GM23338 (cell line): ENCODE measurements around the gene LRRN1. TPM values are rescaled to one million over a fixed set of nuclear protein-coding genes. Genes with fewer than 3 reads are reported as not detected.

Source experiments
- ATAC-seq: fragments of 200-7000 bp; cut with Tn5 transposase; 3 replicates; pipeline ENCODE4 v1.9.1; 2020
- DNase-seq: peaks from one replicate; pipeline ENCODE4 v3.0.0-alpha.2; 2015; ENCODE audit warnings: low spot score
- H2AFZ ChIP-seq: fragments of 200-600 bp; sonication (generic); 2 replicates; pipeline ENCODE4 v1.8.0; 2016; ENCODE audit warnings: antibody characterized with exemption, mild to moderate bottlenecking, moderate library complexity
- H3F3A ChIP-seq: fragments of 200-600 bp; sonication (generic); replicated peaks from 2 replicates; pipeline ENCODE4 v1.8.0; 2017; ENCODE audit warnings: antibody characterized with exemption, mixed run types, low read depth
- H3K27ac ChIP-seq: fragments of 200-600 bp; sonication (generic); 2 replicates; pipeline ENCODE4 v1.6.1; 2016; ENCODE audit warnings: low read depth
- H3K27me3 ChIP-seq: fragments of 200-600 bp; sonication (generic); 2 replicates; pipeline ENCODE4 v1.8.0; 2016; ENCODE audit warnings: mild to moderate bottlenecking, mixed run types, moderate library complexity; ENCODE audit not compliant: insufficient read depth
- H3K36me3 ChIP-seq: fragments of 200-600 bp; sonication (generic); 2 replicates; pipeline ENCODE4 v1.8.0; 2016; ENCODE audit warnings: mild to moderate bottlenecking; ENCODE audit not compliant: insufficient read depth
- H3K4me1 ChIP-seq: fragments of 200-600 bp; sonication (generic); 2 replicates; pipeline ENCODE4 v1.8.0; 2016; ENCODE audit warnings: mild to moderate bottlenecking, moderate library complexity; ENCODE audit not compliant: insufficient read depth
- H3K4me2 ChIP-seq: fragments of 200-600 bp; sonication (generic); 2 replicates; pipeline ENCODE4 v1.7.1; 2017; ENCODE audit warnings: mixed run types
- H3K4me3 ChIP-seq: fragments of 200-600 bp; sonication (generic); 2 replicates; pipeline ENCODE4 v1.6.1; 2016; ENCODE audit warnings: mixed run types
- H3K79me2 ChIP-seq: fragments of 200-600 bp; sonication (generic); replicated peaks from 2 replicates; pipeline ENCODE4 v1.8.0; 2017; ENCODE audit warnings: mild to moderate bottlenecking; ENCODE audit not compliant: insufficient read depth
- H3K9me2 ChIP-seq: fragments of 200-600 bp; sonication (generic); 2 replicates; pipeline ENCODE4 v1.8.0; 2017; ENCODE audit not compliant: insufficient read depth
- H4K20me1 ChIP-seq: fragments of 200-600 bp; sonication (generic); replicated peaks from 2 replicates; pipeline ENCODE4 v1.8.0; 2017; ENCODE audit warnings: mild to moderate bottlenecking; ENCODE audit not compliant: insufficient read depth
- H3K27ac Mint-ChIP-seq: 2 replicates; pipeline ENCODE4 v1.8.0; 2020; ENCODE audit warnings: inconsistent platforms, mild to moderate bottlenecking, moderate library complexity, mixed read lengths
- H3K27me3 Mint-ChIP-seq: 3 replicates; pipeline ENCODE4 v1.8.0; 2022; ENCODE audit warnings: low read depth, mild to moderate bottlenecking, moderate library complexity, mixed read lengths, inconsistent platforms; ENCODE audit not compliant: insufficient read depth, poor library complexity
- H3K36me3 Mint-ChIP-seq: 3 replicates; pipeline ENCODE4 v1.8.0; 2021; ENCODE audit warnings: low read depth, mild to moderate bottlenecking, inconsistent platforms, moderate library complexity, mixed read lengths
- H3K4me1 Mint-ChIP-seq: 3 replicates; pipeline ENCODE4 v1.8.0; 2020; ENCODE audit warnings: mild to moderate bottlenecking, inconsistent platforms, mixed read lengths
- H3K4me3 Mint-ChIP-seq: 3 replicates; pipeline ENCODE4 v1.8.0; 2021; ENCODE audit warnings: moderate library complexity, mild to moderate bottlenecking, inconsistent platforms, mixed read lengths
- H3K9me3 Mint-ChIP-seq: 3 replicates; pipeline ENCODE4 v1.8.0; 2020; ENCODE audit warnings: moderate library complexity, mild to moderate bottlenecking, inconsistent platforms, mixed read lengths
- ETS1 ChIP-seq: IDR thresholded peaks from 2 replicates; pipeline ENCODE4 v1.6.1; 2016; ENCODE audit warnings: antibody characterized with exemption
- JUNB ChIP-seq: IDR thresholded peaks from one replicate; pipeline ENCODE4 v1.6.1; 2016; ENCODE audit warnings: antibody characterized with exemption; ENCODE audit not compliant: unreplicated experiment
- NANOG ChIP-seq: IDR thresholded peaks from 2 replicates; pipeline ENCODE4 v1.6.1; 2016; ENCODE audit warnings: antibody characterized with exemption, borderline replicate concordance
- POLR2AphosphoS5 ChIP-seq: IDR thresholded peaks from 2 replicates; pipeline ENCODE4 v1.6.1; 2016; ENCODE audit warnings: antibody characterized with exemption, low read depth
- ZNF331 ChIP-seq: fragments of 250-450 bp; sonication (Bioruptor Pico); IDR thresholded peaks from 2 replicates; pipeline ENCODE4 v1.5.0; 2020; ENCODE audit warnings: low read depth, mild to moderate bottlenecking, moderate library complexity
- polyA plus RNA-seq: library from polyadenylated mRNA; unstranded; fragments of >200 nt; fragmentation: Nextera tagmentation; extraction: Ambion mirVana; gene quantifications from 2 replicates; pipeline ENCODE4 v1.2.1, GENCODE V29; 2016
- total RNA-seq: library from RNA; depleted of rRNA; stranded (reverse); fragments of >200 nt; shearing (Covaris generic); gene quantifications from 2 replicates; pipeline ENCODE4 v1.2.3, GENCODE V29; 2014
- TF ChIP-seq, protein P1 (sequence below): fragments of 250-450 bp; sonication (Bioruptor Pico); IDR thresholded peaks from 2 replicates; pipeline ENCODE4 v1.5.0; 2020; ENCODE audit warnings: mild to moderate bottlenecking, moderate library complexity

Gene LRRN1
- total and polyA plus RNA-seq, 2 experiments from 2014 or later = 85.7 to 172 TPM

GRCh38 chr3:3848923-3849275, 49.7 kb downstream of the LRRN1 start (continued):
- TF ChIP-seq, protein P1, sequence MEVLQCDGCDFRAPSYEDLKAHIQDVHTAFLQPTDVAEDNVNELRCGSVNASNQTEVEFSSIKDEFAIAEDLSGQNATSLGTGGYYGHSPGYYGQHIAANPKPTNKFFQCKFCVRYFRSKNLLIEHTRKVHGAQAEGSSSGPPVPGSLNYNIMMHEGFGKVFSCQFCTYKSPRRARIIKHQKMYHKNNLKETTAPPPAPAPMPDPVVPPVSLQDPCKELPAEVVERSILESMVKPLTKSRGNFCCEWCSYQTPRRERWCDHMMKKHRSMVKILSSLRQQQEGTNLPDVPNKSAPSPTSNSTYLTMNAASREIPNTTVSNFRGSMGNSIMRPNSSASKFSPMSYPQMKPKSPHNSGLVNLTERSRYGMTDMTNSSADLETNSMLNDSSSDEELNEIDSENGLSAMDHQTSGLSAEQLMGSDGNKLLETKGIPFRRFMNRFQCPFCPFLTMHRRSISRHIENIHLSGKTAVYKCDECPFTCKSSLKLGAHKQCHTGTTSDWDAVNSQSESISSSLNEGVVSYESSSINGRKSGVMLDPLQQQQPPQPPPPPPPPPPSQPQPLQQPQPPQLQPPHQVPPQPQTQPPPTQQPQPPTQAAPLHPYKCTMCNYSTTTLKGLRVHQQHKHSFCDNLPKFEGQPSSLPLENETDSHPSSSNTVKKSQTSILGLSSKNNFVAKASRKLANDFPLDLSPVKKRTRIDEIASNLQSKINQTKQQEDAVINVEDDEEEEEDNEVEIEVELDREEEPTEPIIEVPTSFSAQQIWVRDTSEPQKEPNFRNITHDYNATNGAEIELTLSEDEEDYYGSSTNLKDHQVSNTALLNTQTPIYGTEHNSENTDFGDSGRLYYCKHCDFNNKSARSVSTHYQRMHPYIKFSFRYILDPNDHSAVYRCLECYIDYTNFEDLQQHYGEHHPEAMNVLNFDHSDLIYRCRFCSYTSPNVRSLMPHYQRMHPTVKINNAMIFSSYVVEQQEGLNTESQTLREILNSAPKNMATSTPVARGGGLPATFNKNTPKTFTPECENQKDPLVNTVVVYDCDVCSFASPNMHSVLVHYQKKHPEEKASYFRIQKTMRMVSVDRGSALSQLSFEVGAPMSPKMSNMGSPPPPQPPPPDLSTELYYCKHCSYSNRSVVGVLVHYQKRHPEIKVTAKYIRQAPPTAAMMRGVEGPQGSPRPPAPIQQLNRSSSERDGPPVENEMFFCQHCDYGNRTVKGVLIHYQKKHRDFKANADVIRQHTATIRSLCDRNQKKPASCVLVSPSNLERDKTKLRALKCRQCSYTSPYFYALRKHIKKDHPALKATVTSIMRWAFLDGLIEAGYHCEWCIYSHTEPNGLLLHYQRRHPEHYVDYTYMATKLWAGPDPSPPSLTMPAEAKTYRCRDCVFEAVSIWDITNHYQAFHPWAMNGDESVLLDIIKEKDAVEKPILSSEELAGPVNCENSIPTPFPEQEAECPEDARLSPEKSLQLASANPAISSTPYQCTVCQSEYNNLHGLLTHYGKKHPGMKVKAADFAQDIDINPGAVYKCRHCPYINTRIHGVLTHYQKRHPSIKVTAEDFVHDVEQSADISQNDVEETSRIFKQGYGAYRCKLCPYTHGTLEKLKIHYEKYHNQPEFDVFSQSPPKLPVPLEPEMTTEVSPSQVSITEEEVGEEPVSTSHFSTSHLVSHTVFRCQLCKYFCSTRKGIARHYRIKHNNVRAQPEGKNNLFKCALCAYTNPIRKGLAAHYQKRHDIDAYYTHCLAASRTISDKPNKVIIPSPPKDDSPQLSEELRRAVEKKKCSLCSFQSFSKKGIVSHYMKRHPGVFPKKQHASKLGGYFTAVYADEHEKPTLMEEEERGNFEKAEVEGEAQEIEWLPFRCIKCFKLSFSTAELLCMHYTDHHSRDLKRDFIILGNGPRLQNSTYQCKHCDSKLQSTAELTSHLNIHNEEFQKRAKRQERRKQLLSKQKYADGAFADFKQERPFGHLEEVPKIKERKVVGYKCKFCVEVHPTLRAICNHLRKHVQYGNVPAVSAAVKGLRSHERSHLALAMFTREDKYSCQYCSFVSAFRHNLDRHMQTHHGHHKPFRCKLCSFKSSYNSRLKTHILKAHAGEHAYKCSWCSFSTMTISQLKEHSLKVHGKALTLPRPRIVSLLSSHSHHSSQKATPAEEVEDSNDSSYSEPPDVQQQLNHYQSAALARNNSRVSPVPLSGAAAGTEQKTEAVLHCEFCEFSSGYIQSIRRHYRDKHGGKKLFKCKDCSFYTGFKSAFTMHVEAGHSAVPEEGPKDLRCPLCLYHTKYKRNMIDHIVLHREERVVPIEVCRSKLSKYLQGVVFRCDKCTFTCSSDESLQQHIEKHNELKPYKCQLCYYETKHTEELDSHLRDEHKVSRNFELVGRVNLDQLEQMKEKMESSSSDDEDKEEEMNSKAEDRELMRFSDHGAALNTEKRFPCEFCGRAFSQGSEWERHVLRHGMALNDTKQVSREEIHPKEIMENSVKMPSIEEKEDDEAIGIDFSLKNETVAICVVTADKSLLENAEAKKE (CRISPR knock-in tag) = no peak
- TF ChIP-seq JUNB = no peak
- TF ChIP-seq NANOG = no peak
- no peak for TF ChIP-seq ZNF331 (CRISPR knock-in tag)

DNA sequence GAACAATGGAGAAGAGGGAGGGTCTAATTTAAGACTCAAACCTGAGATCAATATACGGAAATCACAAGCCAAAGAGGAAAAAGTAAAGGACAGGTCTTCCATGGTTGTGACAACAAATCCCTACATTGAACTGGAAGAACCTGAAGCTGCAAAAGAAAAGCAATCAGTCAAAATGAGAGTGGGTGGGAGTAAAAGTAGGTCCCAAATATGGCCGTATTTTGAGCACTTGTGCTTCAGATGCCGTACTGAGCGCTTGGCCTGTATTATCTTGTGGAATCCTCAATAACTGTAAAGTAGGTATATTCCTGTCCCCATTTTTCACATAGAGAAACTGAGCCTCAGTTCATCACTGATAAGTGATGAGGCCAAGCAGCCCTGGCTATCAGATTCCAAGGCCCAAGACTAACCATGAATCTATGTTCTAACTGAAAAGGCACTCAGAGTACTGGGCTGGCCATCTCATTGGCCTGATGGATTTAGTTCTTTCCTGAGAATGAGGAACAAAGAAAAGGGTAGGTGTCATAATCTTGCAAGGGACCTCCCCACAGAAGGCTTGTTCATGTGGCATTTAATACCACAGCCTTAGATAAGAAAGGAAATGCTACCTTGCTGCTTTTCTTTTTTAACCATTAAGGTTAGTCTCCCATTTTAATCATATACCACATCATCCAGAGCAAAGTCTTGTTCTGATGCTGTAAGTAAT, 52.5 kb downstream of the LRRN1 start:
- H3K79me2 ChIP-seq = peaks cover 20% of the 10 kb centered on the region
- H3K36me3 ChIP-seq = peaks cover 6% of the 10 kb centered on the region; the same call in 1 of the 2 replicates
- H3K9me2 ChIP-seq = no peaks in the 10 kb centered on the region
- no peak for DNase-seq
- no peak overlapping the region for H3K27ac Mint-ChIP-seq
- H3K4me3 Mint-ChIP-seq = no peak overlapping the region
- no peaks in the 10 kb centered on the region; the same call in 2 of the 3 replicates for H3K9me3 Mint-ChIP-seq
- H4K20me1 ChIP-seq = peaks cover 39% of the 10 kb centered on the region
- no peak overlapping the region for H2AFZ ChIP-seq
- H3K27me3 ChIP-seq = no peaks in the 10 kb centered on the region
- H3F3A ChIP-seq = no peaks in the 10 kb centered on the region
- no peaks in the 10 kb centered on the region for H3K27me3 Mint-ChIP-seq
- H3K4me3 ChIP-seq = no peak overlapping the region
- H3K36me3 Mint-ChIP-seq = peaks cover 4% of the 10 kb centered on the region
- H3K4me1 Mint-ChIP-seq = peaks cover 47% of the 10 kb centered on the region
- TF ChIP-seq POLR2AphosphoS5 (peak; percentile 40; the same call in 1 of the 2 replicates), ETS1 (no peak)
- H3K4me1 ChIP-seq = peaks cover 54% of the 10 kb centered on the region
- no peak overlapping the region for H3K4me2 ChIP-seq
- H3K27ac ChIP-seq = no peak overlapping the region
- ATAC-seq = peak; percentile 20; the same call in 2 of the 3 replicates
